H54 (cell line): ENCODE measurements around the gene LRRC63.
"Not testable (repeated sequence)": the region's sequence is repeated elsewhere in the genome, so short reads cannot be mapped to it uniquely, and the experiment has no call there.

Experiments used
- DNase-seq: peaks from one replicate; pipeline ENCODE4 v3.0.0; 2011; ENCODE audit warnings: low spot score, mixed read lengths; ENCODE audit not compliant: insufficient read length
- FAIRE-seq: peaks from 3 replicates; lab custom pipeline; 2011; peaks lifted over from hg19 to GRCh38; lab: Jason Lieb, UNC
- POLR2A ChIP-seq: IDR thresholded peaks from 2 replicates; pipeline ENCODE4 v1.6.1; 2011; ENCODE audit warnings: low read depth, mild to moderate bottlenecking, low read length

The LRRC63 gene

DNA sequence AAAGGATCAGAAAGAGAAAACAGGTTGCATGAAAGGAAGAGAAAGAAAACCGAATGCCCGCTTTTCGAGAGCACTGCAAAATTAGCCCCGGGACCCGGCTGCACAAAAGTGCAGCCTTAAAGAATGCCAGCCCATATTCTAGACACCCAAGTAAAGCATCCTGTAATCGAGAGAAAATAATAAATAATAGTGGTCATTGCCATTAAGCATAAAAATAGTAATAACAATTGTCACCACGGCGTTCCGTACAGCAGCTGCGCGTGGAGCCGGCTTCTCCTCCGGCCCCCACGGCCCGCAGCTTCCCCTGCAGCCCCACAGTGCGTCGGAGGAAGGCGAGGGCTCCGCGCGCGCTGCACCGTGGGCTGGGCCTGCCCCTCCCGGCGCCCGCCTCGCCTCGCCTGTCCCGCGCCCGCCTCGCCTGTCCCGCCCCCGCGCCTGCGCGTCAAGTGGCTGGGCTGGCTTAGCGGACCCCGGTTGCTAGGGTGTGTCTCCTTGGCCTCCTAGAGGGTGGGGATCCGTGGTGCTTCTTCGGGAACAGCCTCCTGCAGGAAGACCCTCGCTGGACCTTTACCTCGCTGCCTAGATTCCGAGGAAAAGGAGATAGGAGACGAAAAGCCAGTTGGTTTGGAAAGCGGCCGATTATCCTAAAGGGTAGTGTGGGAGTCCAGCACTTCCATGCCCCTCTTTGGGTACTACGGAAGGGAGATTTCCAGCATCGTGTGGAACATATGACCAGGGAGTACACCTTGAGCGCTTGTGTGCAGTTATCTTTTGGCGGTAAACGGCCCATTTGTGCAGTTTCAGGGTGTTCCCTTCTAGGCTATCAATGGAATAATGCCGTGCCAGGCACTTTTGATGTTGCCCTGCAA lies at the start of gene LRRC63:
TSS of gene LRRC63 (plus strand) at position 446 of the 869 bp plus-strand sequence. CDS start 1,107 bp downstream, outside the sequence.
- TF ChIP-seq POLR2A: no peak
- no peak for FAIRE-seq
- DNase-seq: peak; percentile 35

- FAIRE-seq, DNase-seq: not testable (repeated sequence)
These were observed 49.0 kb upstream of the LRRC63 start for GRCh38 chr13:46162741-46163140.

GRCh38 chr13:46164661-46165060 lies 47.1 kb upstream of the LRRC63 start:
- DNase-seq: no peak
- TF ChIP-seq POLR2A: no peak
- FAIRE-seq: no peak

DNA sequence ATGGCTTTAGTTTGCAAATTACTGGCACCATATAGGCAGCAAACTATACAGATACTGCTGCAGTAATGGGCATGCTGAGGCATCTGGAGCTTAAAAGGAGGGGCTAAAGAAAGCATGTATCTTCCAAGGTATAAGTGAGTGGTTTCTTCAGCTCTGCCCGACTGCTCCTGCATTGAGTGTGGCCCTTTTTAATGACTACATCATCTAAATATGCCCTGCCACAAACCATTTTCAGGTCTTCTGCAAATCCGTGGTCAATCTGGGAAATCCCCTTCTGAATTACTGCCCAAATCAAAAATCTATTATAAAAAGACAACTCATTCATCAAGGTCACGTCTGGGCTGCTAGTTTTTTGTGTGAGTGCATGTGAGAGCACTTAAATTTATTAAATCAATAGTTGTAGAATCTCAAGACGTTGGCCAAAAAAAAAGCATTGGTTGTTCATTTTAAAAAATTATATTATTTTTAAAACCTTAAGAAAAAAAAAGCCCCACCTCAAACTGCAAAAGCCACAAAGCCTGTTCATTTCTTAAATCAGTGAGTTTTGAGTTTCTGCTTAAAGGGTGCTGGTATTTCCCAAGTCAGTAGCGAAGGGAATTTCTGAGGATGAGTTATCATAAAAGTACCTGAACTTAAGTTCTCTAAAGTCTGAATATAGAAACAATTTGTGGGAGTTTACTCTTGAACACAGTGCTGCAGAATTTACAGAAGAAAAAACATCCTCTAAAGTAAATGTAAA lies 46.1 kb upstream of the LRRC63 start:
- DNase-seq (no peak), FAIRE-seq (no peak)
- no peak for TF ChIP-seq POLR2A

DNA sequence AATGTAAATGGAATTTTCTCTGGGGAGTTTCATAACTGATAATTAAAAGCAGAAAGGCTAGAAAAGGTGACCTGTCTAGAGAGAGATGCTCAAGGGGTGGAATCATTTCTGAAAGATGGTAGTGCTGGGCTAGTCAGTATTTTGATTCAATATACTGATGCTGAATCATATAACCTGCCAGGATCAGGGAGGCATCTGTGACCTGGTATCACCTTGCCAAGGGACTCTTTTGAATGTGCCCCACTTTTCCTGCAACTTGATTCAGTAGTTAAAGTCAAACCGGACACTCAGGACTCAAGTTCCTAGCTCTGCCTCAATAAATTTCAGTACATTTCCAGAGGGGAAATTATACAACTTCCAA lies 45.5 kb upstream of the LRRC63 start:
- FAIRE-seq (no peak), DNase-seq (no peak)

GRCh38 chr13:46166947-46167610 lies 44.6 kb upstream of the LRRC63 start:
- no peak for FAIRE-seq
- no peak for DNase-seq
- TF ChIP-seq POLR2A: no peak

More for the DNA sequence above, 45.5 kb upstream of the LRRC63 start:
- TF ChIP-seq POLR2A: no peak

- FAIRE-seq: no peak
- DNase-seq: no peak
- TF ChIP-seq POLR2A: no peak
These were observed 43.4 kb upstream of the LRRC63 start for GRCh38 chr13:46168341-46168740.

- no peak for TF ChIP-seq POLR2A
- no peak for DNase-seq
These were observed 42.9 kb upstream of the LRRC63 start for GRCh38 chr13:46168783-46169182.

DNA sequence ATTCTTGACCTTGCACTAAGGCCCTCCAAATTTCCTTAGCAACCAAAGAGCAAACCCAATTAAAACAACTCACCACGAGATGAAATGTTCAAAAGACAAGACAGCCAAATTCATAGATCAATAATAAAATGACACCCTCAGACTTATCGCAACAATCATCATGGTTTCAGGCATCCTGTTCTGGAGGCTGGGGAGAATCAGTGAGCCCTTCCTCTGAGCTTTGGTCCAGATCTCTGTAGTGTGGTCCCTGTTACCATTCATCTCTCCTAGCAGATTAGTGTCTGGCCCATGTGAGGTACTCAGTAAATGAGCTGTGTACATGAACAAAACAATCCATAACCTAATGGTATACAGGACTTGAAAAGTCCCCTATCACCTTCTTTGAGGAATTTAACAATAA lies 42.0 kb upstream of the LRRC63 start:
- TF ChIP-seq POLR2A: no peak
- no peak for DNase-seq
- FAIRE-seq: no peak

More at GRCh38 chr13:46168783-46169182, 42.9 kb upstream of the LRRC63 start:
- no peak for FAIRE-seq

DNA sequence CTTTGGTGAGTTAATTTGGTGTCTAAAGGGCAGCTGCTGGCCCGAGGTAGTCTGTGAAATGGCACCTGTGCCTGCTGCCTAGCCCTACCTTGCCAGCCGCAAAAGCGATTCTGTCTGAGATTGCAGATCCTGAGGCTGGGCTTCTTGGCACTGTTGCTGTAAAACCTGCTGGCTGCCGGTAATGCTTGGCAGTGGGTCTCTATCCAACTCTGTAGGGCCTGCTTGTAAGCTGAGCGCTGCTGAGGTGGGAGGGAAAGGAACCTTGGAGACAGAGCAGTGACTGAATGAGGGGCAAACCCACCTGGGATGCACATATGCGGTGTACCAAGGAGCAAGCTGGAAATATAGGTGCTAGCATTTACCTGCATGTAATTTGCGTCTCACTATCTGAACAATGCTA lies 41.5 kb upstream of the LRRC63 start:
- DNase-seq (no peak), FAIRE-seq (no peak)
- no peak for TF ChIP-seq POLR2A

GRCh38 chr13:46170687-46171086 lies 41.0 kb upstream of the LRRC63 start:
- no peak for TF ChIP-seq POLR2A
- DNase-seq (no peak), FAIRE-seq (no peak)

DNA sequence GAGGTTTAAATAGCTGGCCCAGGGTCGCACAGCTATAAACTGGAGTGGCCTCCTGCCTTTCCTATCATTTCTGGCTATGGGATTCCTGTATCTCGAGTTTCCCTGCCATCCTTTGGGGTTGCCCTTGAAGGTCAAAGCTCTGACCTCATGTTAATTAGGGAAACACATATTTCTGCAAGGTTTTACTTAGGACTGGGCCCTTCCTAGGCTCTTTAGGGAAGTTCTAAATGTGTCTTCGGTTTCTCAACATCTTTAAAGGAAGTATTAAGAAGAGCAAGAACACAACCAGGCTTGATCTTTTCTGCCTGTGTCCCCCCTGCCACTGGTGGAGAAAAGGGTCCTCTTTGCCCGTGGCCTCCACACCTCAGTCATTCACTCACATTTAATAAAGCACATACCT lies 40.5 kb upstream of the LRRC63 start:
- FAIRE-seq (no peak), DNase-seq (no peak)
- TF ChIP-seq POLR2A: no peak

- no peak for TF ChIP-seq POLR2A
- FAIRE-seq (no peak), DNase-seq (no peak)
These were observed 40.0 kb upstream of the LRRC63 start for GRCh38 chr13:46171739-46172138.

- FAIRE-seq: no peak
- DNase-seq: no peak
- TF ChIP-seq POLR2A: no peak
These were observed 39.2 kb upstream of the LRRC63 start for GRCh38 chr13:46172531-46172991.
